ENCODE data around the gene RNF220.

Gene RNF220

GRCh38 chr1:44619261-44619900 lies 214.3 kb downstream of the RNF220 start:
- H3K4me3 ChIP-seq (ENCODE audit: low read depth, low read length), result no peak overlapping the region
- DNase-seq (ENCODE audit: low read depth), result peak; percentile 40

GRCh38 chr1:44620072-44620471 lies 215.0 kb downstream of the RNF220 start:
- no peak overlapping the region for H3K4me3 ChIP-seq (ENCODE audit: low read depth, low read length)
- no peak for DNase-seq (ENCODE audit: low read depth)
- TF ChIP-seq CTCF (conservative IDR thresholded peaks at IDR 0.05; ENCODE audit: low read depth, low read length), result no peak

More at GRCh38 chr1:44619261-44619900, 214.3 kb downstream of the RNF220 start:
- TF ChIP-seq CTCF (conservative IDR thresholded peaks at IDR 0.05; ENCODE audit: low read depth, low read length), result no peak

GRCh38 chr1:44621841-44622286 lies 216.8 kb downstream of the RNF220 start:
- no peak overlapping the region for H3K4me3 ChIP-seq (ENCODE audit: low read depth, low read length)
- no peak for DNase-seq (ENCODE audit: low read depth)
- TF ChIP-seq CTCF (conservative IDR thresholded peaks at IDR 0.05; ENCODE audit: low read depth, low read length), result no peak

- TF ChIP-seq CTCF (conservative IDR thresholded peaks at IDR 0.05; ENCODE audit: low read depth, low read length), result no peak
- H3K4me3 ChIP-seq (ENCODE audit: low read depth, low read length), result no peak overlapping the region
- DNase-seq (ENCODE audit: low read depth), result no peak
Observed at GRCh38 chr1:44624268-44624901, 219.3 kb downstream of the RNF220 start.

- no peak for TF ChIP-seq CTCF (conservative IDR thresholded peaks at IDR 0.05; ENCODE audit: low read depth, low read length)
- no peak overlapping the region for H3K4me3 ChIP-seq (ENCODE audit: low read depth, low read length)
- DNase-seq (ENCODE audit: low read depth), result no peak
Observed at GRCh38 chr1:44625348-44625747, 220.3 kb downstream of the RNF220 start.

GRCh38 chr1:44628962-44629756 lies 224.1 kb downstream of the RNF220 start:
- TF ChIP-seq CTCF (conservative IDR thresholded peaks at IDR 0.05; ENCODE audit: low read depth, low read length), result no peak
- DNase-seq (ENCODE audit: low read depth), result peak; percentile 55

More at GRCh38 chr1:44628962-44629756, 224.1 kb downstream of the RNF220 start:
- H3K4me3 ChIP-seq (ENCODE audit: low read depth, low read length), result no peak overlapping the region

Measured in choroid plexus epithelial cell (primary cell).